Lower leg skin (tissue), 4 donors: ENCODE measurements around the gene RCBTB2. TPM values are rescaled to one million over a fixed set of nuclear protein-coding genes. Genes with fewer than 3 reads are reported as not detected.

Source experiments
- DNase-seq, 2 donors: peaks; one replicate each; pipeline ENCODE4 v3.0.0-alpha.2; 2019; ENCODE audit warnings: low spot score in 2 of 2
- H3K4me3 ChIP-seq: fragments of 200-600 bp; sonication (generic); 2 replicates; pipeline ENCODE4 v1.5.1; 2017; ENCODE audit warnings: mild to moderate bottlenecking, low read depth; ENCODE audit not compliant: poor library complexity, severe bottlenecking
- POLR2A ChIP-seq, 2 donors: fragments of 450-650 bp; IDR thresholded peaks; one replicate each; pipeline ENCODE4 v1.6.1; 2016 to 2017; ENCODE audit warnings: antibody characterized with exemption in 2 of 2, mild to moderate bottlenecking in 1 of 2, moderate library complexity in 1 of 2
- WGBS, 2 donors: methylation state at CpG; one replicate each; pipeline ENCODE4 v1.1.5; 2018; 5-methylcytosine and 5-hydroxymethylcytosine counted together
- intact Hi-C: fragments of 100-400 bp; cut with DNase I; formaldehyde crosslinking; loops from one replicate; pipeline ENCODE4 v1.15.0; 2023; ENCODE audit warnings: low total_unique reads
- total RNA-seq, 4 donors: library from RNA; depleted of rRNA; stranded (reverse); fragments of >200 nt; gene quantifications; one replicate each; pipeline ENCODE4 v1.1.0, GENCODE V29; 2016
- TF ChIP-seq, protein P1 (sequence below), 3 donors: fragments of 450-650 bp; IDR thresholded peaks; one replicate each; pipeline ENCODE4 v1.5.1; 2016; ENCODE audit warnings: antibody characterized with exemption in 3 of 3, mild to moderate bottlenecking in 3 of 3, moderate library complexity in 2 of 3

Gene RCBTB2
- total RNA-seq, 4 donors from 2014 or later: 3.5 to 6.7 (median 3.9) TPM

DNA sequence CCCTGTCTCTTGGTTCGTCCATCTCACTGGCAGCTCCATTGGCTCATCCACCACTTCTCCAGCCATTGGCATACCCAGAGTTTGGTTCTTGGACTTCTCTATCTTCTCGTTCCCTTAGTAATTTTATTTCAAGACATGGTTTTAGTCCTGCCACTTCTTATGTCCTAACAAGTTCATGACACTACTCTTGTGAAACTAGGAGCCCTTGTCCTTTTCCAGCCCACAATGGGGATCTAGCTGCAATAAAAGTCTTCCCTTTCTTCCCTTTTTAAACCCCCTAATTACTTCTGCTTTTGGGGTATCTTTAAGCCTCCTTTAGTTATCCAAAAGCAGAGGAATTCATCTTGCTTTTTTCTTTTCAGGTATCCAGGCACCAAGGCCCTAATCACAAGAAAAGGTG lies 2.9 kb upstream of the RCBTB2 start:
- no peak overlapping the region for H3K4me3 ChIP-seq
- no peak for TF ChIP-seq POLR2A (IDR thresholded peaks at IDR 0.05)
- TF ChIP-seq, protein P1, sequence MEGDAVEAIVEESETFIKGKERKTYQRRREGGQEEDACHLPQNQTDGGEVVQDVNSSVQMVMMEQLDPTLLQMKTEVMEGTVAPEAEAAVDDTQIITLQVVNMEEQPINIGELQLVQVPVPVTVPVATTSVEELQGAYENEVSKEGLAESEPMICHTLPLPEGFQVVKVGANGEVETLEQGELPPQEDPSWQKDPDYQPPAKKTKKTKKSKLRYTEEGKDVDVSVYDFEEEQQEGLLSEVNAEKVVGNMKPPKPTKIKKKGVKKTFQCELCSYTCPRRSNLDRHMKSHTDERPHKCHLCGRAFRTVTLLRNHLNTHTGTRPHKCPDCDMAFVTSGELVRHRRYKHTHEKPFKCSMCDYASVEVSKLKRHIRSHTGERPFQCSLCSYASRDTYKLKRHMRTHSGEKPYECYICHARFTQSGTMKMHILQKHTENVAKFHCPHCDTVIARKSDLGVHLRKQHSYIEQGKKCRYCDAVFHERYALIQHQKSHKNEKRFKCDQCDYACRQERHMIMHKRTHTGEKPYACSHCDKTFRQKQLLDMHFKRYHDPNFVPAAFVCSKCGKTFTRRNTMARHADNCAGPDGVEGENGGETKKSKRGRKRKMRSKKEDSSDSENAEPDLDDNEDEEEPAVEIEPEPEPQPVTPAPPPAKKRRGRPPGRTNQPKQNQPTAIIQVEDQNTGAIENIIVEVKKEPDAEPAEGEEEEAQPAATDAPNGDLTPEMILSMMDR (IDR thresholded peaks at IDR 0.05): no peak
- 88 to 94% methylated on average over 2 of the region's 2 CpGs for WGBS, 2 donors
- no peak for DNase-seq
- intact Hi-C loops: no loop called here

DNA sequence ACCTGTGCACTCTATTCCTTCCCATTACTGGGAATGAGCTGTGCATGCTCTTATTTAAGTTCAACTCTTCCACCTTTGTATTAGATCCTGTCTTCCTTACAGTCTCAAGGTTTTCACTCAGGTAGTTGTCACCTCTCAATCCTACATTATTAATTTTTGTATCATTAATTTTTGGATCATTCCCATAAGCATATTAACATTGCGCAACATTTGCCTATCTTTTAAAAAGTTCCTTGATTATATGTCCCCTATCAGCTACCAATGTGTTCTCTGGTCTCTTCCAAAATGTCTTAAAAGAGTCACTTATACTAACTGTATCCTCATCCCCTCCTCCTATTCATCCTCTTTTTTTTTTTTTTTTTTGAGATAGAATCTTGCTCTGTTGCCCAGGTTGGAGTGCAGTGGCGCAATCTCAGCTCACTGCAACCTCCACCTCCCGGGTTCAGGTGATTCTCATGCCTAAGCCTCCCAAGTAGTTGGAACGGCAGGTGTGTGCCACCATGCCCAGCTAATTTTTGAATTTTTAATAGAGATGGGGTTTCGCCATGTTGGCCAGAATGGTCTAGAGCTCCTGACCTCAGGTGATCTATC lies 2.1 kb upstream of the RCBTB2 start:
- WGBS, 2 donors: 97 to 99% methylated on average over 5 of the region's 5 CpGs
- no peak overlapping the region for H3K4me3 ChIP-seq
- DNase-seq: no peak
- intact Hi-C loops: no loop called here
- TF ChIP-seq POLR2A (IDR thresholded peaks at IDR 0.05): no peak
- TF ChIP-seq, protein P1 (IDR thresholded peaks at IDR 0.05): no peak

DNA sequence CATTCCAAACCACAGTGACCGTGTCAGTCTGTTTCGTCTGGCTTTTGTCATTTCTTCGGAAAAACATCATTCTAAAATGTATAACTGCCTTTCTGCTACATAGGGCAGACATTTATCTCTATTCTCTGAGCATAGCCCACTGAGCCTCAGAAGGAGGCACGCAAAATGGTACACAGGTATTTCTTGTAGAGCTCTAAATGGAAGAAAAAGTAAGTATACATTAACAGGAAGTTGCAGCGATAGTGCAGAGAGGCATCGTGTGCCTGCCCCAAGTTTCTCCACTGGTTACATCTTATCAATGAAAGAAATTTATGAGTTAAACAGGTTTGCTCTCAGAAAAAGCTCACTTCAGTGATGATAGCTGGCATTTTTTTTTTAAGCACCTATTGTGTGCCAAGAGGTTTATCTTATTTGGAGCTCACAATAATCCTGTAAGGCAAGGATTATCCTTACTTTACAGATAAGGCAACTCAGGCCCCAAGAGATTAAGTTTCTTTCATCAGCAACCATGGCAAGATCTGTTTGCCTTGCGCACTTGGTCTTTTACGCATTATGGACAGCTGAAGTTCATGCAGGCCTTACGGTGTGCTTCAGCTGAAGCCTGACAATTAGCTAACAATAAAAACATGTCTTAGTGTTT lies 1.2 kb upstream of the RCBTB2 start:
- no peak overlapping the region for H3K4me3 ChIP-seq
- intact Hi-C loops: no loop called here
- 84 to 89% methylated on average over 9 of the region's 9 CpGs for WGBS, 2 donors
- no peak for DNase-seq
- TF ChIP-seq, protein P1 (IDR thresholded peaks at IDR 0.05): no peak
- TF ChIP-seq POLR2A (IDR thresholded peaks at IDR 0.05): no peak

DNA sequence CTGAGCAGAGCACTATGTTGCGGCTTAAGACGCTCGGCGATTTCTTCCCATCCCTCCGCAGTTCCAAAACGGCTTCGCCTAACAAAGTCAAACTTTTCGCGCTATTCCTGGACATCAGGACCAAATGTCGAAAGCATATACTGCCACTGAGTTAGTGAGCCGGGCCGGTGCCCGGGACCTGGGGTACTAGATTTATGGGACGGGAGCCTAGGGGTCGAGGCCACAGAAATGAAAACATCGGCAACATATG lies 699 bp downstream of the RCBTB2 start:
- TF ChIP-seq POLR2A (IDR thresholded peaks at IDR 0.05): no peak
- TF ChIP-seq, protein P1 (IDR thresholded peaks at IDR 0.05): no peak
- WGBS, 2 donors: 2 to 3% methylated on average over 16 of the region's 16 CpGs
- DNase-seq: no peak
- H3K4me3 ChIP-seq: peak overlapping the region; percentile 65
- intact Hi-C loops: no loop called here

DNA sequence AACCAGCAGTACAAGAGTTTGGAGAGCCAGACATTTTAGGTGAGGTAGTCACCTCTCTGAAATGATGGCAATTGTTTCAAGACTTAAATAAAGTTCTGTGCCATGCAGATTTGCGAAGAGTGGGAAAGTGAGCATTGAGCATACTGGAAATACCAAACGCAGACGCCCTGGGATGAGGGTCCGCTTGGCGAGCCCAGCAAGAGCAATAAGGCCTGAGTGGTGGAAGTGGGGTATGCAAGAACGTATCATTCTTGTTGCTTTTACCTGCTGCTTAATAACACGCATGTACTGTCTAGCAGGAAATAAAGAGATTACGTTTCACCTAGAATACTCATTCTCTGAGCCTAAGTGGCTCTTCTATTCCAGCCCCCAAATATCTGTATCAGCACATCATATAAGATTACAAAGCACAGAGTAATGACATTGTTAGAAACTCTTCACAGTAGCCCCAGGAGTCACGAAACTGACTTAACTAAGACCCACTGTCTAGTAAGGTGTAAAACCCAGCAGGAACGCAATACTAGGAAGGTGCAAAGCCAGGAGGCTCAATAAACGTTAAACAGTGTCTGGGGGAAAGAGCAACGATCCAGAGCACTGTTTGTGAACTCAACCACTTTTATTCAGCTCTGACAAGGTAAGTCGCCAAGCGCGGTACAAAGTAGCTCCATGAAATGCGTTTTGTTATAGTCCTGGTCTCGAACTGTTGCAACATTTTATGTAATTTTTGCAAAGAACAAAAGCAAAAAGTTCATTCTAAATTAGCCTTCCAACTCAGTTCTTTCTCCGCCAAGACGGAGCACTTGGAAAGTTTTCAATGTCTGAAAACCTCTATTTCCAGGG lies 1.2 kb downstream of the RCBTB2 start:
- intact Hi-C loops: no loop called here
- no peak for TF ChIP-seq POLR2A (IDR thresholded peaks at IDR 0.05)
- TF ChIP-seq, protein P1 (IDR thresholded peaks at IDR 0.05): no peak
- WGBS, 2 donors: 35 to 44% methylated on average over 19 of the region's 19 CpGs
- H3K4me3 ChIP-seq: peak overlapping the region; percentile 65
- DNase-seq: no peak
